AG20443 (cell line): Measurements from ENCODE around the gene GAS5.
A peak's percentile ranks its signal among the peaks of the same experiment; 100 is the strongest.

Experiments used
- DNase-seq: peaks from one replicate; pipeline ENCODE4 v3.0.0; 2012; ENCODE audit warnings: low spot score, mixed read lengths

GAS5 gene

DNA sequence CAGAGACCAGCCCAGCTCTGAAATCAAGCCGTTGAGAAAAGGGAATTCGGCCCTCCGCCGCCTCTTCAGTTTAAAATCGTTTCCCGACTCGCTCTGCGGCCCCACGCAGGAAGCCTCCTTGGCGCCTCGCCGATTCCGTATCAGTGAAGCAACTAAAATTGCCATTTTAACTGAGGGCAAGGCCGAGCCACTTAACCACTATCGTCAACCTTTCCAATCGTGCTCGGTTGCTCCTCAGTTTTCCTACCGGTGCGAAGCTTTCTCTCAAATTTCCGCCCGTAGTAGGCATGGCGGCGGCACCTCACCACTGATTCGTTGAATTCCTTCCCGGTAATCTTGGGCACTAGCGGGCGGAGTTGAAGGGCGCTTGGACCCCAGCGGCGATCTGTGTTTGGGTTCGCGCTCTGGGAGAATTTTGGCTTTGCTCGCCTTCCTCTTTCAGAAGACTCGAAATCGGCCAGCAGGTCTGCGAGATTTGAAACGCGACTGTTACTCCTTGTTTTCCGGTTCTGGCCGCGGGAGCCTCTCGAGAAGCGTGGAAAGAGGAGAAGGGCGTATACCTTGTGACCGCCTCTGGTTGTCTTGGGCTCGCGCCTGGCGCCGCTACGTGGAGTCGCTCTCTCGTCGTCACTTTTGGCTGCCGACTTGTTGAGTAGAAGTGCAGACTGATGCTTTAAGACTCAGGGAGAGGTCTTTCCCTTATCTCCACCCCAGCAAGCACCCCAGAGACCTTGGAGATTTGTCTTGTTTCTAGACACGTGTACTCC, 43.3 kb downstream of the GAS5 start, which contains the start of the genes CENPL and DARS2:
CENPL (minus strand) TSS at position 569 of the 767 bp plus-strand sequence. CDS start 13,584 bp downstream, outside the sequence.
DARS2 (plus strand) TSS at position 359 of the 767 bp plus-strand sequence. CDS start 557 bp downstream, outside the sequence.
- DNase-seq, result peak; percentile 94

DNA sequence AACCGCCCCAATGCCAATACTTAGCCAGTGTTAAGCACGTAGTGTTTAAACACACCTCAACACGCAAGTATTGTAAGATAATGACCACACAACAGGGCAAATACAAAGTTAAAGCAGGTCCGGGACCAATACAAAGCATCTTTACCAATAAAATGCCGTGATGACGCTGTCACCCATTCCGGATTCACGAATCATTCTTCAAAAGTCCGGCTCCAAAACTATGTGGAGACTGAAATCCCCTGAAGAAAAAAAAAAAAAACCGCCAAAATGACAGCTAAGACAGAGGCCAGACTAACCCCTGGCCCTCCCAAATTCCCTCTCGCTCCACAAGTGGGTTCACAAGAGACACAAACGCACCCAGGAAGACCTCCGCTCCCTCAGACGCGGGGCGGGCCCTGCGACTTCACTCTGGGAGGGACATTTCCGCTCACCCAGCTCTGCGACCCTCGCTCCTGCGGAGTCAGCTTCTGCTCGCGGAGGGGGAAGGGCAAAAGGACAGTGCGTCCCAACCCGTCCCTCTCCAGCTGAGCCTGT, 43.9 kb downstream of the GAS5 start:
- no peak for DNase-seq

- no peak for DNase-seq
Measured at GRCh38 chr1:173821680-173822079, 46.1 kb downstream of the GAS5 start.

- DNase-seq, result no peak
Measured at GRCh38 chr1:173818459-173818858, 49.3 kb downstream of the GAS5 start.
